GM12878 (cell line): ENCODE data around the gene GABBR2. TPM values are rescaled to one million over a fixed set of nuclear protein-coding genes. Genes with fewer than 3 reads are reported as not detected.

Experiments
- ATAC-seq: fragments of 200-7000 bp; cut with Tn5 transposase; 3 replicates; pipeline ENCODE4 v1.9.1; 2020; ENCODE audit warnings: mild to moderate bottlenecking, moderate library complexity
- BruUV-seq: library from RNA; stranded (reverse); fragments of 400-500 nt; replicated peaks from 2 replicates; lab custom pipeline; 2021; lab: Mats Ljungman, UMichigan
- CTCF ChIA-PET: fragments of 300-600 bp; sonication (Branson Sonifier 250); formaldehyde crosslinking; extraction: SDS; loops from one replicate; lab custom pipeline; 2021; ENCODE audit warnings: inconsistent platforms; lab: Yijun Ruan, JAX
- POLR2A ChIA-PET: fragments of 350-600 bp; formaldehyde crosslinking; extraction: SDS; loops from one replicate; lab custom pipeline; 2021; ENCODE audit warnings: inconsistent platforms; lab: Charles Lee
- RAD21 ChIA-PET: fragments of 300-600 bp; sonication (Branson Sonifier 250); formaldehyde crosslinking; loops from one replicate; lab custom pipeline; 2023; ENCODE audit warnings: antibody characterized with exemption; ENCODE audit not compliant: unreplicated experiment; lab: Charles Lee
- SMC1A ChIA-PET: fragments of 300-600 bp; sonication (Branson Sonifier 250); formaldehyde crosslinking; loops from one replicate; lab custom pipeline; 2023; ENCODE audit not compliant: unreplicated experiment, uncharacterized antibody; lab: Charles Lee
- DNase-seq: peaks from one replicate; pipeline ENCODE4 v3.0.0-alpha.2; 2011; ENCODE audit warnings: low read depth, low spot score
- FAIRE-seq: peaks from 3 replicates; lab custom pipeline; 2011; peaks lifted over from hg19 to GRCh38; lab: Jason Lieb, UNC
- H2AFZ ChIP-seq: 2 replicates; pipeline ENCODE4 v1.6.0; 2011; ENCODE audit warnings: low read depth, low read length, control low read depth; ENCODE audit not compliant: control insufficient read depth
- H3K27ac ChIP-seq: 2 replicates; pipeline ENCODE4 v1.5.1; 2011; ENCODE audit warnings: control low read depth; ENCODE audit not compliant: control insufficient read depth, insufficient read depth
- H3K27me3 ChIP-seq, 2 experiments: replicated peaks in 1 of 2; 2 replicates each; pipeline versions ENCODE4 v1.6.0 to v1.6.1; 2011; ENCODE audit warnings: low read length in 1 of 2; ENCODE audit not compliant: control insufficient read depth in 2 of 2, insufficient read depth in 2 of 2
- H3K36me3 ChIP-seq, 2 experiments: 2 replicates each; pipeline ENCODE4 v1.5.1; 2011; ENCODE audit warnings: low read length in 1 of 2; ENCODE audit not compliant: control insufficient read depth in 2 of 2, insufficient read depth in 2 of 2
- H3K4me1 ChIP-seq: 2 replicates; pipeline ENCODE4 v1.6.1; 2011; ENCODE audit warnings: mild to moderate bottlenecking, low read length, moderate library complexity, mixed read lengths; ENCODE audit not compliant: control insufficient read depth, insufficient read depth
- H3K4me2 ChIP-seq: 2 replicates; pipeline ENCODE4 v1.6.0; 2011; ENCODE audit warnings: control low read depth; ENCODE audit not compliant: control insufficient read depth, insufficient read depth
- H3K4me3 ChIP-seq: fragments of 200-600 bp; sonication (generic); 2 replicates; pipeline ENCODE4 v1.5.1; 2016
- H3K79me2 ChIP-seq: 2 replicates; pipeline ENCODE4 v1.6.0; 2011; ENCODE audit warnings: low read length; ENCODE audit not compliant: control insufficient read depth, insufficient read depth
- H3K9ac ChIP-seq: 2 replicates; pipeline ENCODE4 v1.8.0; 2011; ENCODE audit warnings: low read length, control low read depth, mixed read lengths; ENCODE audit not compliant: control insufficient read depth, insufficient read depth
- H3K9me3 ChIP-seq: replicated peaks from 3 replicates; pipeline ENCODE4 v1.5.1; 2011; ENCODE audit warnings: mild to moderate bottlenecking, low read length; ENCODE audit not compliant: control insufficient read depth, insufficient read depth
- H4K20me1 ChIP-seq: 2 replicates; pipeline ENCODE4 v1.6.0; 2011; ENCODE audit not compliant: control insufficient read depth, insufficient read depth
- CHD4 ChIP-seq: fragments of 200-600 bp; sonication (generic); IDR thresholded peaks from 2 replicates; pipeline ENCODE4 v1.6.1; 2016; ENCODE audit warnings: mild to moderate bottlenecking
- CREM ChIP-seq: IDR thresholded peaks from 2 replicates; pipeline ENCODE4 v1.6.1; 2014; ENCODE audit warnings: antibody characterized with exemption, low read depth
- KAT2A ChIP-seq: conservative IDR thresholded peaks from 2 replicates; pipeline ENCODE4 v1.6.1; 2011; ENCODE audit warnings: low read depth, low read length; ENCODE audit not compliant: control insufficient read depth
- NBN ChIP-seq: fragments of 450-650 bp; IDR thresholded peaks from 2 replicates; pipeline ENCODE4 v1.6.1; 2016
- WRNIP1 ChIP-seq: IDR thresholded peaks from 2 replicates; pipeline ENCODE4 v1.6.1; 2011; ENCODE audit warnings: low read depth, low read length, improper control_type of control experiment, borderline replicate concordance
- ZNF24 ChIP-seq: fragments of 450-650 bp; IDR thresholded peaks from 2 replicates; pipeline ENCODE4 v1.6.1; 2017; ENCODE audit warnings: antibody characterized with exemption, mild to moderate bottlenecking
- ZNF274 ChIP-seq: IDR thresholded peaks from one replicate; pipeline ENCODE4 v1.8.0; 2011; ENCODE audit not compliant: insufficient read length, insufficient read depth
- ZSCAN29 ChIP-seq: fragments of 450-650 bp; IDR thresholded peaks from 2 replicates; pipeline ENCODE4 v1.6.1; 2017; ENCODE audit warnings: mild to moderate bottlenecking, moderate library complexity
- WGBS: methylation state at CpG from one replicate; pipeline ENCODE4 v1.1.6; 2016; ENCODE audit warnings: low lambda C conversion rate; ENCODE audit not compliant: insufficient replicate concordance, insufficient coverage; ENCODE audit errors: missing lambda C conversion rate; 5-methylcytosine and 5-hydroxymethylcytosine counted together
- in situ Hi-C: fragments of 300-500 bp; cut with MboI; formaldehyde crosslinking; loops from 9 replicates; pipeline ENCODE4 v1.14.3; 2018; ENCODE audit warnings: mixed read lengths
- intact Hi-C: fragments of 100-400 bp; cut with micrococcal nuclease; formaldehyde crosslinking; loops from one replicate; pipeline ENCODE4 v1.14.2; 2022; ENCODE audit not compliant: unreplicated experiment
- polyA plus RNA-seq, 11 experiments: library from polyadenylated mRNA; depleted of rRNA in 4 of 11; unstranded in 6 of 11; stranded (reverse) in 5 of 11; fragments of >200 nt; fragmentation: Nextera tagmentation in 4 of 11; fragmentation: Illumina TruSeq in 1 of 11; extraction: Ambion mirVana in 4 of 11; extraction: Trizol in 1 of 11; gene quantifications; 1 replicate in 1 of 11; 2 replicates in 10 of 11; pipeline versions ENCODE4 v1.2.1 to v1.2.3, GENCODE V29; 2011 to 2016; ENCODE audit warnings: inconsistent platforms in 2 of 11, missing spikeins in 2 of 11, low read depth in 1 of 11
- total RNA-seq, 4 experiments: library from RNA; depleted of rRNA in 3 of 4; stranded (reverse); fragments of >200 nt in 3 of 4; fragmentation: Illumina TruSeq in 1 of 4; extraction: Trizol in 1 of 4; gene quantifications; 2 replicates each; pipeline versions ENCODE4 v1.2.1 to v1.2.3, GENCODE V29; 2013 to 2021
- TF ChIP-seq, protein P1 (sequence below): fragments of 450-650 bp; IDR thresholded peaks from 2 replicates; pipeline ENCODE4 v1.6.1; 2016; ENCODE audit warnings: mild to moderate bottlenecking
- TF ChIP-seq, protein P2 (sequence below): fragments of 450-650 bp; IDR thresholded peaks from 2 replicates; pipeline ENCODE4 v1.6.1; 2018; ENCODE audit warnings: mild to moderate bottlenecking, low read depth, moderate library complexity; ENCODE audit not compliant: partially characterized antibody

GABBR2 gene
- total and polyA plus RNA-seq, 10 of the 15 experiments (the other 5 are each of a cell fraction or from before 2014, with no cell fraction given): 0.02 to 2.2 (median 0.06) TPM; not detected in 2

- no peaks in the 10 kb centered on the region for H3K27me3 ChIP-seq
- intact Hi-C loops (no loop called here), in situ Hi-C loops (no loop called here)
- H2AFZ ChIP-seq: no peak overlapping the region
- 59% methylated on average over 8 of the region's 8 CpGs for WGBS
- TF ChIP-seq KAT2A: no peak
- TF ChIP-seq, protein P1, sequence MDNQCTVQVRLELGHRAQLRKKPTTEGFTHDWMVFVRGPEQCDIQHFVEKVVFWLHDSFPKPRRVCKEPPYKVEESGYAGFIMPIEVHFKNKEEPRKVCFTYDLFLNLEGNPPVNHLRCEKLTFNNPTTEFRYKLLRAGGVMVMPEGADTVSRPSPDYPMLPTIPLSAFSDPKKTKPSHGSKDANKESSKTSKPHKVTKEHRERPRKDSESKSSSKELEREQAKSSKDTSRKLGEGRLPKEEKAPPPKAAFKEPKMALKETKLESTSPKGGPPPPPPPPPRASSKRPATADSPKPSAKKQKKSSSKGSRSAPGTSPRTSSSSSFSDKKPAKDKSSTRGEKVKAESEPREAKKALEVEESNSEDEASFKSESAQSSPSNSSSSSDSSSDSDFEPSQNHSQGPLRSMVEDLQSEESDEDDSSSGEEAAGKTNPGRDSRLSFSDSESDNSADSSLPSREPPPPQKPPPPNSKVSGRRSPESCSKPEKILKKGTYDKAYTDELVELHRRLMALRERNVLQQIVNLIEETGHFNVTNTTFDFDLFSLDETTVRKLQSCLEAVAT: no peak
- TF ChIP-seq ZNF24: no peak
- no peak for TF ChIP-seq ZSCAN29
- TF ChIP-seq WRNIP1: no peak
- TF ChIP-seq ZNF274: no peak
- TF ChIP-seq NBN: no peak
- TF ChIP-seq, protein P2, sequence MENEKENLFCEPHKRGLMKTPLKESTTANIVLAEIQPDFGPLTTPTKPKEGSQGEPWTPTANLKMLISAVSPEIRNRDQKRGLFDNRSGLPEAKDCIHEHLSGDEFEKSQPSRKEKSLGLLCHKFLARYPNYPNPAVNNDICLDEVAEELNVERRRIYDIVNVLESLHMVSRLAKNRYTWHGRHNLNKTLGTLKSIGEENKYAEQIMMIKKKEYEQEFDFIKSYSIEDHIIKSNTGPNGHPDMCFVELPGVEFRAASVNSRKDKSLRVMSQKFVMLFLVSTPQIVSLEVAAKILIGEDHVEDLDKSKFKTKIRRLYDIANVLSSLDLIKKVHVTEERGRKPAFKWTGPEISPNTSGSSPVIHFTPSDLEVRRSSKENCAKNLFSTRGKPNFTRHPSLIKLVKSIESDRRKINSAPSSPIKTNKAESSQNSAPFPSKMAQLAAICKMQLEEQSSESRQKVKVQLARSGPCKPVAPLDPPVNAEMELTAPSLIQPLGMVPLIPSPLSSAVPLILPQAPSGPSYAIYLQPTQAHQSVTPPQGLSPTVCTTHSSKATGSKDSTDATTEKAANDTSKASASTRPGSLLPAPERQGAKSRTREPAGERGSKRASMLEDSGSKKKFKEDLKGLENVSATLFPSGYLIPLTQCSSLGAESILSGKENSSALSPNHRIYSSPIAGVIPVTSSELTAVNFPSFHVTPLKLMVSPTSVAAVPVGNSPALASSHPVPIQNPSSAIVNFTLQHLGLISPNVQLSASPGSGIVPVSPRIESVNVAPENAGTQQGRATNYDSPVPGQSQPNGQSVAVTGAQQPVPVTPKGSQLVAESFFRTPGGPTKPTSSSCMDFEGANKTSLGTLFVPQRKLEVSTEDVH: no peak
- no peak for TF ChIP-seq CHD4
- TF ChIP-seq CREM: no peak
- ChIA-PET RAD21 (no interaction called here), SMC1A (no interaction called here), POLR2A (no interaction called here), CTCF (interaction anchor here (0.7 kb wide), 1 partner anchor 20 kb away, joined by 3 read pairs; no protein-coding TSS in a partner anchor)
- no peaks in the 10 kb centered on the region for H3K9me3 ChIP-seq
- H3K9ac ChIP-seq: no peak overlapping the region
- FAIRE-seq (no peak), ATAC-seq (no peak), DNase-seq (no peak)
- H3K27ac ChIP-seq: no peak overlapping the region
- no peaks in the 10 kb centered on the region for H3K36me3 ChIP-seq
- no peaks in the 10 kb centered on the region for H4K20me1 ChIP-seq
- no peaks in the 10 kb centered on the region for H3K79me2 ChIP-seq
- no peak overlapping the region for H3K4me3 ChIP-seq
- H3K4me2 ChIP-seq: no peak overlapping the region
- no TSS peak for BruUV-seq
- peaks cover 12% of the 10 kb centered on the region for H3K4me1 ChIP-seq
Measured at GRCh38 chr9:98378206-98378780, 330.4 kb downstream of the GABBR2 start.
